Peyer's patch (tissue), 4 donors: ENCODE measurements around the gene ICE2. TPM values are rescaled to one million over a fixed set of nuclear protein-coding genes. Genes with fewer than 3 reads are reported as not detected.
A peak's percentile ranks its signal among the peaks of the same experiment; 100 is the strongest.

Experiments used
- DNase-seq, 3 donors: peaks; one replicate each; pipeline ENCODE4 v3.0.0-alpha.2; 2017 to 2019
- H3K27ac ChIP-seq, 4 donors: fragments of 200-600 bp; sonication (generic); one replicate each; pipeline ENCODE4 v1.5.1; 2016 to 2019
- H3K27me3 ChIP-seq, 2 donors: fragments of 200-600 bp; sonication (generic); one replicate each; pipeline ENCODE4 v1.5.1; 2019
- H3K36me3 ChIP-seq, 3 donors: fragments of 200-600 bp; sonication (generic); one replicate each; pipeline ENCODE4 v1.5.1; 2016 to 2019
- H3K4me1 ChIP-seq, 4 donors: fragments of 200-600 bp; sonication (generic); one replicate each; pipeline ENCODE4 v1.5.1; 2016 to 2019
- H3K4me3 ChIP-seq, 4 donors: fragments of 200-600 bp; sonication (generic); 1 replicate in 3 of 4; 2 replicates in 1 of 4; pipeline ENCODE4 v1.5.1; 2016 to 2019; ENCODE audit warnings: mild to moderate bottlenecking in 1 of 4
- H3K9me3 ChIP-seq, 4 donors: fragments of 200-600 bp; sonication (generic); one replicate each; pipeline ENCODE4 v1.5.1; 2016 to 2019; ENCODE audit warnings: mild to moderate bottlenecking in 1 of 4
- CTCF ChIP-seq, 6 experiments: fragments of 450-650 bp in 4 of 6; fragments of 200-600 bp in 2 of 6; sonication (generic) in 1 of 6; IDR thresholded peaks; one replicate each; pipeline ENCODE4 v1.5.1; 2017 to 2019; ENCODE audit warnings: antibody characterized with exemption in 6 of 6, mild to moderate bottlenecking in 3 of 6, moderate library complexity in 1 of 6
- POLR2A ChIP-seq, 2 donors: fragments of 450-650 bp; IDR thresholded peaks; one replicate each; pipeline ENCODE4 v1.5.1; 2017; ENCODE audit warnings: antibody characterized with exemption in 2 of 2, mild to moderate bottlenecking in 2 of 2, moderate library complexity in 2 of 2
- total RNA-seq, 4 donors: library from RNA; depleted of rRNA; stranded (reverse); fragments of >200 nt; gene quantifications; one replicate each; pipeline ENCODE4 v1.1.0, GENCODE V29; 2016

Gene ICE2, protein sequence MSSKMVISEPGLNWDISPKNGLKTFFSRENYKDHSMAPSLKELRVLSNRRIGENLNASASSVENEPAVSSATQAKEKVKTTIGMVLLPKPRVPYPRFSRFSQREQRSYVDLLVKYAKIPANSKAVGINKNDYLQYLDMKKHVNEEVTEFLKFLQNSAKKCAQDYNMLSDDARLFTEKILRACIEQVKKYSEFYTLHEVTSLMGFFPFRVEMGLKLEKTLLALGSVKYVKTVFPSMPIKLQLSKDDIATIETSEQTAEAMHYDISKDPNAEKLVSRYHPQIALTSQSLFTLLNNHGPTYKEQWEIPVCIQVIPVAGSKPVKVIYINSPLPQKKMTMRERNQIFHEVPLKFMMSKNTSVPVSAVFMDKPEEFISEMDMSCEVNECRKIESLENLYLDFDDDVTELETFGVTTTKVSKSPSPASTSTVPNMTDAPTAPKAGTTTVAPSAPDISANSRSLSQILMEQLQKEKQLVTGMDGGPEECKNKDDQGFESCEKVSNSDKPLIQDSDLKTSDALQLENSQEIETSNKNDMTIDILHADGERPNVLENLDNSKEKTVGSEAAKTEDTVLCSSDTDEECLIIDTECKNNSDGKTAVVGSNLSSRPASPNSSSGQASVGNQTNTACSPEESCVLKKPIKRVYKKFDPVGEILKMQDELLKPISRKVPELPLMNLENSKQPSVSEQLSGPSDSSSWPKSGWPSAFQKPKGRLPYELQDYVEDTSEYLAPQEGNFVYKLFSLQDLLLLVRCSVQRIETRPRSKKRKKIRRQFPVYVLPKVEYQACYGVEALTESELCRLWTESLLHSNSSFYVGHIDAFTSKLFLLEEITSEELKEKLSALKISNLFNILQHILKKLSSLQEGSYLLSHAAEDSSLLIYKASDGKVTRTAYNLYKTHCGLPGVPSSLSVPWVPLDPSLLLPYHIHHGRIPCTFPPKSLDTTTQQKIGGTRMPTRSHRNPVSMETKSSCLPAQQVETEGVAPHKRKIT
- total RNA-seq, result 10 to 100 TPM; 14.7 to 27.2 (median 19.6) TPM

- TF ChIP-seq POLR2A (IDR thresholded peaks at IDR 0.05), result peak; percentile 94
- peak in 1 of 6 experiments; percentile 35 for TF ChIP-seq CTCF (IDR thresholded peaks at IDR 0.05)
- Histone ChIP-seq H3K27ac (peak within 1 kb of the TSS; percentile 88 to 97 (median 94)), H3K9me3 (no peaks in the 10 kb centered on the region), H3K27me3 (no peaks in the 10 kb centered on the region), H3K4me3 (peak within 1 kb of the TSS; percentile 65 to 94 (median 81)), H3K4me1 (peaks cover 0 to 32% (median 5%) of the 10 kb centered on the region in 4 donors), H3K36me3 (peaks cover 0 to 9% (median 0%) of the 10 kb centered on the region in 3 donors)
- peak; percentile 97 to 99 (median 98) for DNase-seq
Observed at GRCh38 chr15:60478566-60479360, at the start of gene ICE2. ICE2 (minus strand) TSS chr15:60479142; CDS start chr15:60477977, 1,165 bp downstream.

GRCh38 chr15:60528530-60528929 is 49.6 kb upstream of the ICE2 start:
- no peak for DNase-seq
- Histone ChIP-seq H3K4me3 (no peak overlapping the region), H3K4me1 (peaks cover 0 to 5% (median 0%) of the 10 kb centered on the region in 4 donors), H3K9me3 (no peaks in the 10 kb centered on the region), H3K27me3 (no peaks in the 10 kb centered on the region), H3K27ac (no peak overlapping the region), H3K36me3 (no peaks in the 10 kb centered on the region)
- TF ChIP-seq POLR2A (IDR thresholded peaks at IDR 0.05), result no peak

GRCh38 chr15:60527456-60527855 is 48.5 kb upstream of the ICE2 start:
- Histone ChIP-seq H3K4me3 (no peak overlapping the region), H3K27me3 (no peaks in the 10 kb centered on the region), H3K4me1 (peaks cover 0 to 5% (median 0%) of the 10 kb centered on the region in 4 donors), H3K27ac (no peak overlapping the region), H3K36me3 (no peaks in the 10 kb centered on the region), H3K9me3 (no peaks in the 10 kb centered on the region)
- no peak for DNase-seq
- TF ChIP-seq POLR2A (IDR thresholded peaks at IDR 0.05) (no peak), CTCF (IDR thresholded peaks at IDR 0.05) (no peak)

- no peak overlapping the region for H3K4me3 ChIP-seq
- no peaks in the 10 kb centered on the region for H3K9me3 ChIP-seq
- no peak for DNase-seq
- TF ChIP-seq POLR2A (IDR thresholded peaks at IDR 0.05) (no peak), CTCF (IDR thresholded peaks at IDR 0.05) (no peak)
- no peaks in the 10 kb centered on the region for H3K27me3 ChIP-seq
- H3K36me3 ChIP-seq, result no peaks in the 10 kb centered on the region
- H3K27ac ChIP-seq, result peak overlapping the region in 1 of 4 donors; percentile 32
- peaks cover 0 to 5% (median 0%) of the 10 kb centered on the region in 4 donors for H3K4me1 ChIP-seq
Observed at GRCh38 chr15:60526127-60526616, 47.2 kb upstream of the ICE2 start.

- DNase-seq, result no peak
- Histone ChIP-seq H3K27me3 (no peaks in the 10 kb centered on the region), H3K36me3 (no peaks in the 10 kb centered on the region), H3K4me3 (no peak overlapping the region), H3K27ac (no peak overlapping the region), H3K4me1 (peaks cover 0 to 5% (median 0%) of the 10 kb centered on the region in 4 donors), H3K9me3 (no peaks in the 10 kb centered on the region)
- TF ChIP-seq POLR2A (IDR thresholded peaks at IDR 0.05) (no peak), CTCF (IDR thresholded peaks at IDR 0.05) (no peak)
Observed at GRCh38 chr15:60525341-60526039, 46.5 kb upstream of the ICE2 start.
